Heart left ventricle (tissue), 16 donors: ENCODE results near the gene RPTOR. TPM values are rescaled to one million over a fixed set of nuclear protein-coding genes. Genes with fewer than 3 reads are reported as not detected.

Source experiments
- ATAC-seq, 4 donors: fragments of 200-7000 bp; cut with Tn5 transposase; one replicate each; pipeline ENCODE4 v1.9.1; 2020 to 2022; ENCODE audit warnings: moderate library complexity in 4 of 4, mild to moderate bottlenecking in 3 of 4, moderate number of reproducible peaks in 1 of 4
- DNase-seq, 5 donors: peaks; one replicate each; pipeline ENCODE4 v3.0.0-alpha.2; 2020
- H3K27ac ChIP-seq, 12 donors: fragments of 200-600 bp; sonication (generic) in 4 of 12; one replicate each; pipeline versions ENCODE4 v1.5.0 to v1.8.0; 2016 to 2022; ENCODE audit warnings: mild to moderate bottlenecking in 2 of 12
- H3K27me3 ChIP-seq, 9 donors: fragments of 200-600 bp; sonication (generic) in 2 of 9; one replicate each; pipeline versions ENCODE4 v1.5.1 to v1.8.0; 2016 to 2022; ENCODE audit warnings: mild to moderate bottlenecking in 3 of 9
- H3K36me3 ChIP-seq, 9 donors: fragments of 200-600 bp; sonication (generic) in 2 of 9; one replicate each; pipeline versions ENCODE4 v1.5.0 to v1.8.0; 2018 to 2022; ENCODE audit warnings: mild to moderate bottlenecking in 2 of 9
- H3K4me1 ChIP-seq, 12 donors: fragments of 200-600 bp; sonication (generic) in 4 of 12; one replicate each; pipeline versions ENCODE4 v1.5.0 to v1.8.0; 2016 to 2022; ENCODE audit warnings: mild to moderate bottlenecking in 3 of 12
- H3K4me3 ChIP-seq, 12 donors: fragments of 200-600 bp; sonication (generic) in 4 of 12; one replicate each; pipeline versions ENCODE4 v1.5.0 to v1.8.0; 2017 to 2022; ENCODE audit warnings: mild to moderate bottlenecking in 9 of 12, moderate library complexity in 4 of 12
- H3K9me3 ChIP-seq, 12 donors: fragments of 200-600 bp; sonication (generic) in 4 of 12; one replicate each; pipeline versions ENCODE4 v1.5.0 to v1.8.0; 2016 to 2022; ENCODE audit warnings: mild to moderate bottlenecking in 1 of 12
- POLR2A ChIP-seq, 2 donors: fragments of 450-650 bp; IDR thresholded peaks; one replicate each; pipeline ENCODE4 v1.6.1; 2017; ENCODE audit warnings: antibody characterized with exemption in 2 of 2, mild to moderate bottlenecking in 2 of 2, moderate library complexity in 2 of 2
- WGBS, 4 donors: extraction: QIAGEN DNeasy Blood & Tissue Kit in 2 of 4; methylation state at CpG; one replicate each; pipeline versions ENCODE4 v1.1.5 to v1.1.7; 2013 to 2018; 5-methylcytosine and 5-hydroxymethylcytosine counted together
- intact Hi-C, 10 donors: fragments of 100-400 bp; cut with DNase I; formaldehyde crosslinking; loops; one replicate each; pipeline versions ENCODE4 v1.11.1 to v1.14.2; 2022
- polyA plus RNA-seq, 2 donors: library from polyadenylated mRNA; stranded (reverse); fragments of 200-250 nt; gene quantifications; one replicate each; pipeline ENCODE4 v1.2.3, GENCODE V29; 2013
- total RNA-seq, 9 donors: library from RNA; depleted of rRNA in 2 of 9; stranded (reverse); fragments of >200 nt in 2 of 9; fragmentation: NEBNext Ultra II Directional in 3 of 9; extraction: Animal tissue kit (Norgen Biotek cat#: 25700) in 3 of 9; gene quantifications; one replicate each; pipeline versions ENCODE4 v1.1.0 to v1.2.4, GENCODE V29; 2016 to 2023
- TF ChIP-seq, protein P1 (sequence below), 12 donors: fragments of 200-600 bp; sonication (generic) in 4 of 12; IDR thresholded peaks; one replicate each; pipeline versions ENCODE4 v1.5.0 to v1.8.0; 2018 to 2022; ENCODE audit warnings: antibody characterized with exemption in 12 of 12, mild to moderate bottlenecking in 5 of 12
- donor health status: ischemic (EF 13 %, LVEDD 7.1; RV severe dilation, severe dysfunction).
- donor health status: healthy with polysubstance abuse.
- donor health status: DM: no; HTN: yes; CAD: no.
- donor health status: DM: no; HTN: no; CAD: no.
- donor health status: ischemic (EF 25% LVEDD 6.9; RV normal size, moderate dysfunction).
- donor health status: ischemic (EF 25% LVEDD 5.7; RV mildly dilated, moderate dysfunction).
- donor health status: healthy.
- donor health status: DM: yes; HTN: yes; CAD: no.
- donor health status: ischemic (EF 35%, LVEDD 5.7; RV mildly dilated, moderate dysfunction).
- donor health status: nonischemic (EF 11% LVEDD 7.7; RV severe dilation, severe dysfunction).
- donor health status: DM: yes; HTN: yes; CAD: no.
- donor health status: PGD.
- donor health status: ischemic (EF 29% LVEDD 5.4; RV normal size, mild dysfunction).
- donor health status: nonischemic (EF 23%, LVEDD 6.1; RV moderate dilation, normal function).

RPTOR gene
- total and polyA plus RNA-seq, 11 donors: 14.7 to 31.7 (median 26.0) TPM

- intact Hi-C loops: no loop called here
- no peak for ATAC-seq
- WGBS, 4 donors: 94 to 97% (median 96%) methylated on average over 24 of the region's 24 CpGs
- Histone ChIP-seq H3K36me3 (peaks cover 0 to 63% (median 50%) of the 10 kb centered on the region in 9 donors), H3K27ac (no peak overlapping the region), H3K9me3 (no peaks in the 10 kb centered on the region), H3K27me3 (no peaks in the 10 kb centered on the region), H3K4me3 (no peak overlapping the region), H3K4me1 (peaks cover 0 to 1% (median 0%) of the 10 kb centered on the region in 12 donors)
- peak in 2 of 5 donors; percentile 4 to 24 for DNase-seq
- TF ChIP-seq, protein P1, sequence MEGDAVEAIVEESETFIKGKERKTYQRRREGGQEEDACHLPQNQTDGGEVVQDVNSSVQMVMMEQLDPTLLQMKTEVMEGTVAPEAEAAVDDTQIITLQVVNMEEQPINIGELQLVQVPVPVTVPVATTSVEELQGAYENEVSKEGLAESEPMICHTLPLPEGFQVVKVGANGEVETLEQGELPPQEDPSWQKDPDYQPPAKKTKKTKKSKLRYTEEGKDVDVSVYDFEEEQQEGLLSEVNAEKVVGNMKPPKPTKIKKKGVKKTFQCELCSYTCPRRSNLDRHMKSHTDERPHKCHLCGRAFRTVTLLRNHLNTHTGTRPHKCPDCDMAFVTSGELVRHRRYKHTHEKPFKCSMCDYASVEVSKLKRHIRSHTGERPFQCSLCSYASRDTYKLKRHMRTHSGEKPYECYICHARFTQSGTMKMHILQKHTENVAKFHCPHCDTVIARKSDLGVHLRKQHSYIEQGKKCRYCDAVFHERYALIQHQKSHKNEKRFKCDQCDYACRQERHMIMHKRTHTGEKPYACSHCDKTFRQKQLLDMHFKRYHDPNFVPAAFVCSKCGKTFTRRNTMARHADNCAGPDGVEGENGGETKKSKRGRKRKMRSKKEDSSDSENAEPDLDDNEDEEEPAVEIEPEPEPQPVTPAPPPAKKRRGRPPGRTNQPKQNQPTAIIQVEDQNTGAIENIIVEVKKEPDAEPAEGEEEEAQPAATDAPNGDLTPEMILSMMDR (IDR thresholded peaks at IDR 0.05): no peak
- no peak for TF ChIP-seq POLR2A (IDR thresholded peaks at IDR 0.05)
Observed at GRCh38 chr17:80882926-80883685, 338.5 kb downstream of the RPTOR start.

DNA sequence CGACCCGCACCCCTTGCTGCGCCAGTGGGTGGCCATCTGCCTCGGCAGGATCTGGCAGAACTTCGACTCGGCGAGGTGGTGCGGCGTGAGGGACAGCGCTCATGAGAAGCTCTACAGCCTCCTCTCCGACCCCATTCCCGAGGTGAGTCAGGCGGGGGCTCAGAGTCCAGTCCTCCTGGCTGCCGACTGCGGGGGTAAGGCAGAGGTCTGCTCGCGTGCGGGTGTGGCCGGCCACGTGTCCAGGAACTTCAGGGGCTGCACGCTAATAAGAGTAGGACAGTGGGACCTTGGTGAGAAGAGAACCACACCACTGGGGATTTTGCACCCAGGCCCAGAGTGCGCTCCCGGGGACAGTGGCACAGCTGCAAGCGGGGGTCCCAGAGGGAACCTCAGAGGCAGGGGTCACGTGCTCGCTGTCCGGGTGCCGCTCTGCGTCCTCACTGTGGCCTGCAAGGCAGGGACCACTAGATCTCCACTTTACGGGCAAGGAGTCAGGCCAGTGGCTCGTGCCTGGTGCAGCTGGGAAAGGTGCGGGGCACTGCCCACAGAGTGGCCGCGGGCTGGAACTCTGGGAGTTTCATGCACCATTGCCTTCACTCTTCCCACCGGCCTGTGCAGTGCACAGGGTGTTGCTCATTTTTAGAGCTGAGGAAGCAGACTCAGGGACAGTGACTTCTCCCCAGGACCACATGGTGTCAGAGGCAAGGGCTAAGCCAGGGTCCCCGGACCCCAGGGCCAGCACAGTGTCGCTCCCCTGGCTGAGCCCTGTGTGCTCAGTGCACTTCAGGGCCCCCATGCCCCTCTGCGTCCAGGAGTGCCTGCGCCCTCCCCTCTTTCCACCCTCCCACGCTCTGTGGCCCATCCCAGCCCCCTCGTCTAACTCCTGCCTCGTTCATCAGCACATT, 339.4 kb downstream of the RPTOR start:
- peaks cover 0 to 66% (median 52%) of the 10 kb centered on the region in 9 donors for H3K36me3 ChIP-seq

DNA sequence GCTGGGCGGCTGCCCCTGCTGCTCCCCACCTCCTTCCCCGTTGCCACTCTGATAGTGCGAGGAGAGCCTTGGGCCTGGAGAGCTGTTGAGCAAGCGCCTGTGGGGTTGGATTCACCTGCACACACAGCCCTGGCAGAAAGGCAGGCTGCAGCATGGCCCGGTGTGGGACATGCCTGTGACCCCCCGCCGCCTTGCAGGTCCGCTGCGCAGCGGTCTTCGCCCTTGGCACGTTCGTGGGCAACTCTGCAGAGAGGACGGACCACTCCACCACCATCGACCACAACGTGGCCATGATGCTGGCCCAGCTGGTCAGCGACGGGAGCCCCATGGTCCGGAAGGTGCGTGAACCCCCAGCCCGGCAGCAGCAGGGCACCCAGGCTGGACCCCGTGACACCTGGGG, 340.2 kb downstream of the RPTOR start:
- TF ChIP-seq POLR2A (IDR thresholded peaks at IDR 0.05): no peak
- TF ChIP-seq, protein P1 (IDR thresholded peaks at IDR 0.05): no peak
- no peak overlapping the region for H3K4me3 ChIP-seq
- H3K9me3 ChIP-seq: no peaks in the 10 kb centered on the region
- DNase-seq: peak in 2 of 5 donors; percentile 14 to 61
- ATAC-seq: no peak
- H3K4me1 ChIP-seq: peaks cover 0 to 11% (median 1%) of the 10 kb centered on the region in 12 donors
- 97 to 98% (median 97%) methylated on average over 22 of the region's 22 CpGs for WGBS, 4 donors
- H3K27me3 ChIP-seq: no peaks in the 10 kb centered on the region
- H3K27ac ChIP-seq: no peak overlapping the region
- intact Hi-C loops: no loop called here
- H3K36me3 ChIP-seq: peaks cover 0 to 66% (median 56%) of the 10 kb centered on the region in 9 donors

More for the DNA sequence above, 339.4 kb downstream of the RPTOR start:
- TF ChIP-seq, protein P1 (IDR thresholded peaks at IDR 0.05): no peak
- TF ChIP-seq POLR2A (IDR thresholded peaks at IDR 0.05): no peak
- ATAC-seq (no peak), DNase-seq (peak in 3 of 5 donors; percentile 15 to 49 (median 17))
- 97 to 98% (median 97%) methylated on average over 30 to 42 of the region's 42 CpGs for WGBS, 4 donors
- Histone ChIP-seq H3K27me3 (no peaks in the 10 kb centered on the region), H3K9me3 (no peaks in the 10 kb centered on the region), H3K27ac (no peak overlapping the region), H3K4me1 (peaks cover 0 to 11% (median 1%) of the 10 kb centered on the region in 12 donors), H3K4me3 (no peak overlapping the region)
- intact Hi-C loops: no loop called here
